ENCODE measurements around the gene TMIGD1.

Gene TMIGD1

GRCh38 chr17:30333503-30334360, at the start of gene TMIGD1:
Gene TMIGD1 (minus strand): TSS chr17:30334057. CDS start chr17:30332133, 1,924 bp downstream.
- no peak for DNase-seq

- DNase-seq = no peak
Observed at GRCh38 chr17:30382345-30382744, 48.5 kb upstream of the TMIGD1 start.

GRCh38 chr17:30381340-30381659, 47.4 kb upstream of the TMIGD1 start:
- no peak for DNase-seq

GRCh38 chr17:30380643-30381339, 46.9 kb upstream of the TMIGD1 start:
- DNase-seq = no peak

GRCh38 chr17:30379903-30380381, 46.1 kb upstream of the TMIGD1 start:
- no peak for DNase-seq

GRCh38 chr17:30379303-30379902, 45.5 kb upstream of the TMIGD1 start:
- peak; percentile 35 for DNase-seq

- peak; percentile 96 for DNase-seq
Observed at GRCh38 chr17:30378825-30379302, 45.0 kb upstream of the TMIGD1 start, which contains the start of gene CPD. Gene CPD (plus strand): TSS chr17:30378927. CDS start chr17:30378981, 54 bp downstream.

- DNase-seq = peak; percentile 57
Observed at GRCh38 chr17:30378241-30378824, 44.5 kb upstream of the TMIGD1 start.

- DNase-seq = no peak
Observed at GRCh38 chr17:30377574-30378240, 43.9 kb upstream of the TMIGD1 start.

- peak; percentile 62 for DNase-seq
Observed at GRCh38 chr17:30376621-30377452, 43.0 kb upstream of the TMIGD1 start.

GRCh38 chr17:30375661-30376060, 41.8 kb upstream of the TMIGD1 start:
- no peak for DNase-seq

- no peak for DNase-seq
Observed at GRCh38 chr17:30372755-30373154, 38.9 kb upstream of the TMIGD1 start.

- DNase-seq = no peak
Observed at GRCh38 chr17:30369995-30370394, 36.1 kb upstream of the TMIGD1 start.

- DNase-seq = no peak
Observed at GRCh38 chr17:30368912-30369720, 35.3 kb upstream of the TMIGD1 start.

GRCh38 chr17:30366536-30366935, 32.7 kb upstream of the TMIGD1 start:
- no peak for DNase-seq

GRCh38 chr17:30363715-30364202, 29.9 kb upstream of the TMIGD1 start:
- DNase-seq = peak; percentile 68

GRCh38 chr17:30361766-30362279, 28.0 kb upstream of the TMIGD1 start:
- DNase-seq = no peak

- DNase-seq = no peak
Observed at GRCh38 chr17:30360086-30360808, 26.4 kb upstream of the TMIGD1 start.

GRCh38 chr17:30358055-30358760, 24.4 kb upstream of the TMIGD1 start:
- no peak for DNase-seq

All from stimulated activated CD4-positive, alpha-beta T cell treated with anti-CD3 and anti-CD28 coated beads, Interleukin-4, amount 100 ng/mL, for 1 hour (primary cell).